ENCODE data around the gene DMD.

DNA sequence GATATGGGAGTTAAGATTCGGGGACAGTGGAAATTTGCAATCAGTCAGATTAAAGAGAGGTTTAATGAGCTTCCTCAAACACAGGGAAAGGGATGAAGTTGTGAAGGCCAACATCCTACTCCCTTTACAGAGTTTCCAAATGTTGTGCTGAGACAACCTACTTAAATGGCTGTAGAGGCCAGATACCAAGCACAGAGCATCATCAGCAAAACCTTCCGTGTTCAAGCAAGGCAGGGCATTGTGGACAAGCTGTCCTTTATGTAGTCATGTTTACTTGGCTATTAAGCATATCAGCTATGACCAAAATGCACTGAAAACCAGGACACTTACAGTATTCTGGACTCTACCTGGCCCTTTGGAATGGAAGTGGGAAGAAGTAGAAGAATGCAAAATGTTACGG lies 197.3 kb downstream of the DMD start:
- no peak for TF ChIP-seq POLR2AphosphoS5 (IDR thresholded peaks at IDR 0.05)
- TF ChIP-seq, protein P1, sequence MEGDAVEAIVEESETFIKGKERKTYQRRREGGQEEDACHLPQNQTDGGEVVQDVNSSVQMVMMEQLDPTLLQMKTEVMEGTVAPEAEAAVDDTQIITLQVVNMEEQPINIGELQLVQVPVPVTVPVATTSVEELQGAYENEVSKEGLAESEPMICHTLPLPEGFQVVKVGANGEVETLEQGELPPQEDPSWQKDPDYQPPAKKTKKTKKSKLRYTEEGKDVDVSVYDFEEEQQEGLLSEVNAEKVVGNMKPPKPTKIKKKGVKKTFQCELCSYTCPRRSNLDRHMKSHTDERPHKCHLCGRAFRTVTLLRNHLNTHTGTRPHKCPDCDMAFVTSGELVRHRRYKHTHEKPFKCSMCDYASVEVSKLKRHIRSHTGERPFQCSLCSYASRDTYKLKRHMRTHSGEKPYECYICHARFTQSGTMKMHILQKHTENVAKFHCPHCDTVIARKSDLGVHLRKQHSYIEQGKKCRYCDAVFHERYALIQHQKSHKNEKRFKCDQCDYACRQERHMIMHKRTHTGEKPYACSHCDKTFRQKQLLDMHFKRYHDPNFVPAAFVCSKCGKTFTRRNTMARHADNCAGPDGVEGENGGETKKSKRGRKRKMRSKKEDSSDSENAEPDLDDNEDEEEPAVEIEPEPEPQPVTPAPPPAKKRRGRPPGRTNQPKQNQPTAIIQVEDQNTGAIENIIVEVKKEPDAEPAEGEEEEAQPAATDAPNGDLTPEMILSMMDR (IDR thresholded peaks at IDR 0.05; ENCODE audit: poor library complexity, severe bottlenecking) = no peak
- TF ChIP-seq MXI1 (conservative IDR thresholded peaks at IDR 0.05; ENCODE audit: poor library complexity, severe bottlenecking) = no peak
- TF ChIP-seq EZH2 (IDR thresholded peaks at IDR 0.05; ENCODE audit: borderline replicate concordance, insufficient read depth, low read length, poor library complexity, severe bottlenecking) = no peak
- no peak for TF ChIP-seq REST (IDR thresholded peaks at IDR 0.05; ENCODE audit: borderline replicate concordance)
- no peak for TF ChIP-seq EP300 (conservative IDR thresholded peaks at IDR 0.05; ENCODE audit: poor library complexity, severe bottlenecking)
